Globus pallidus (tissue), 1 donor: ENCODE measurements around the gene EGFL7.
"Not testable (repeated sequence)": the region's sequence is repeated elsewhere in the genome, so short reads cannot be mapped to it uniquely, and the experiment has no call there.

Experiments used
- DNase-seq: peaks from one replicate; pipeline ENCODE4 v3.0.0-alpha.2; 2015; ENCODE audit warnings: low spot score

Gene EGFL7

GRCh38 chr9:136698635-136699246 lies 36.0 kb downstream of the EGFL7 start:
- DNase-seq: no peak

GRCh38 chr9:136700304-136700703 lies 37.6 kb downstream of the EGFL7 start:
- no peak for DNase-seq

- DNase-seq: no peak
These were observed 38.4 kb downstream of the EGFL7 start for GRCh38 chr9:136700959-136701667.

DNA sequence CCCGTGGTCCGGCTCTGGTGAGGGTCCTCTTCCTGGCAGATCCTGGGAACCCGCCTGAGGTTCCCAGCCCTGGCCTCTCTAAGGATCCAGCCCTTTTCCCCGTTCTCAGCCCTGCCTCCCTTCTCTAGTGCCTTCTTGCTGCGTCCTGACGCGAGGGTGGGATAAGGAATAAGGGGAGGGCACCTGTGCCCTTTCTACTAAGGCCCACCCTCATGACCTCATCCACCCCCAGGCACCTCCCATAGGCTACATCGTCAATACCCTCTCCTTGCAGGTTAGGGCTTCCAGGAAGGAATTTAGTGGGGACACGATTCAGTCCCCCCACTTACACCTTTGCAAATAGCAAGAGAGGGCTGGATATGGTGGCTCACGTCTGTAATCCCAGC lies 38.9 kb downstream of the EGFL7 start:
- no peak for DNase-seq

- DNase-seq: no peak
These were observed 40.7 kb downstream of the EGFL7 start for GRCh38 chr9:136703276-136703860.

GRCh38 chr9:136704741-136705140 lies 42.0 kb downstream of the EGFL7 start:
- not testable (repeated sequence) for DNase-seq

GRCh38 chr9:136705564-136705963 lies 42.8 kb downstream of the EGFL7 start:
- DNase-seq: no peak

DNA sequence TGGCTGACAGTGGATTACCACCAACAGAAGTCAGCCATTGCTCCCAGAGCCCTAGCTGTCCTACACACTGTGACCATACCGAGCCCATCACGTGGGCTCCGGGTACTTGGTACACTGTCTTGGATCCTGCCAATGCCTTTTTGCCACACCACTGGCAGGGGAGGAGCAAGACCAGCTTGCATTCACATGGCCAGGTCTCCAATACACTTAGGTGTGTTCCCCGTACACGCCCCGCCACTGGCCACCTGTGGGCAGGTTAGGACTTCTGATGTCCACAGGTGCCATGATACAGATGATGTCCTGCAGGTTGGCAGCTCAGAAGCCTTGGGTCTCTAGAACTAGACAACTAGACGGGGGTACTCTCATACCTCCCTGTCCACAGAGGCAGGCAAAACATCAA lies 44.3 kb downstream of the EGFL7 start:
- DNase-seq: no peak

DNA sequence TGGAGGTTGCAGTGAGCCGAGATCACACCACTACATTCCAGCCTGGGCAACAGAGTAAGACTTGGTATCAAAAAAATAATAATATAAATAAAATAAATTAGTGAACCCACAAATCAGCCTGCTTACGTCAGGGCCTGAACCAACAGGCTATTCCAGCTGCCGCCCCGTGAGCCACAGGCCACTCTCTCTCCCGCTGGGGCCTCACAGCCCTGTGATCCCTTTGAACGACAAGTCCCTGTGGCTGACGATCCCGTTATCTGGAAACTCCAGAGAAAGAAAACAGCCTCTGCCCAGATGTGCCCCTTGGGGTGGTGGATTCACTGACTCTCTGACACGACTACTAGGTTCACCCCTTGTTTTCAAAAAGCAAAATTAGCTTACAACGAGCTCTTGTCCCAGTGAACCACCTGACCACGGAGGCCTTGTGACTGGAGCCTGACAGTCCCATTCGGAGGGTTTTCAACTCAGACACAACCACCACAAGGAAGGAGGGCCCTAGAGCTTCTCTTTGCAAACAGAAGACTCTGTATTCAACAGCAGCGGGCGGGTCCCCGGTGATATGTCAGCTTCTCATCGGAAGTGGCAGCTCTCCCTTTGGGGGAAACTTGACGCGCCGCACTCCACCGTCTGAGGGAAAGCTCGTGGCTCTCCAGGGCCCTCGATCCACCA lies 45.3 kb downstream of the EGFL7 start:
- no peak for DNase-seq

GRCh38 chr9:136709454-136710109 lies 46.9 kb downstream of the EGFL7 start:
- no peak for DNase-seq

DNA sequence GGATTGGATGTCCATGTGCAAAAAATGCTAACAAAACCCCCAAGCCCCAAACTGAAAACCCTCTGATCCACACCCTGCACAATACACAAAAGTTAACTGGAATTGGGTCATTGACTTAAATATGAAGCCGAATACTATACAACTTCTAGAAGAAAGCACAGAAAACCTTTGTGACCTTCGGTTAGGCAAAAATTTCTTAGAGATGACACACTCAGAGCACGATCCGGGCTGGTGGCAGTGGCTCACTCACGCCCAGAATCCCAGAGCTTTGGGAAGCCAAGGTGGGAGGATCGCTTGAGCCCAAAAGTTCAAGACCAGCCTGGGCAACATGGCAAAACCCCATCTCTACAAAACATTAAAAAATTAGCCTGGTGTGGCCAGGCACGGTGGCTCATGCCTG lies 47.8 kb downstream of the EGFL7 start:
- no peak for DNase-seq

GRCh38 chr9:136711219-136711648 lies 48.5 kb downstream of the EGFL7 start:
- not testable (repeated sequence) for DNase-seq

DNA sequence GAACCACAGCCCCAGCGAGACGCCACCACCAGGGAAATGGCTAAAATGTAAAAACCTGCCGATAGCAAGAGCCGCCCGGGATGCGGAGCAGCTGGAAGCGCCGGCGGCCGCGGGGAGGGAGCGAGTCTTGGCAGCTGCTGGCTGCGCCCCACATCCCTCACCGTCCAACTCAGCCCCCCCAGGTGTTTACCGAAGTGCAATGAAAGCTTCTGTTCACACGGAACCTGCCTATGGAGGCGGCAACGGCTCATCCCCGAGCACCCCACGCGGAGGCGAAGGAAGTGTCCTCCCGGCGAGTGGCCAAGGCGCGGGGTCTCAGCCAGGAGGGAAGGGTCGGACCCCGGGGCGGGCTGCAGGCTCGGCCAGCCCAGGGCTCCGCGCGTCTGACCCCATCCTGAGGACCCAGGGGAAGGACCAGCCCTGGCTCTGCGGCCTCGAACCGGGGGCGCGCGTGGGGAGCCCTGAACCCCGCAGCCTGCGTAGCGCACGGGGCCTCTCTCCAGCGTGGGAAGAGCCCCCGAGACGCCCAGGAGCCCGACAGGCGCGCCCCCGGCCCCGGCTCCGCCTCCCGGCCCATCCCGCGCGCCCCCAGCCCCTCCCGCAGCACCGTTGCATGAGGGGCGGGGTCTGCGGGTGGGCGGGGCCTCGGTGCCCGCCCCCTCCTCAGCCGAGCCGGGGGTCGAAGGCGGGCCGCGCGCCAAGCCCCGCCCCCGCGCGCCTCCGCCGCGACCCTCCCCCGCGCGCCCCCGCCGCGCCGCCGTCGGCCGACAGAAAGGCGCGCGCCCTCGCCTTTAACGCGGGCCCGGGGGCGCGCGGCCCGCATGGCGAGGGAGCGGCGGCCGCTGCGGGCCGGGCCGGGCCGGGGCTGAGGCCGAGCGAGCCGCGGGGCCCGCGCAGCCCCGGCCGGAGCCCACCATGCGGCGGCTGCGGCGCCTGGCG lies 49.3 kb downstream of the EGFL7 start, which contains the start of gene DIPK1B:
Gene DIPK1B (plus strand): TSS at position 822 of the 939 bp plus-strand sequence. CDS start 94 bp downstream, at position 916.
- no peak for DNase-seq

DNA sequence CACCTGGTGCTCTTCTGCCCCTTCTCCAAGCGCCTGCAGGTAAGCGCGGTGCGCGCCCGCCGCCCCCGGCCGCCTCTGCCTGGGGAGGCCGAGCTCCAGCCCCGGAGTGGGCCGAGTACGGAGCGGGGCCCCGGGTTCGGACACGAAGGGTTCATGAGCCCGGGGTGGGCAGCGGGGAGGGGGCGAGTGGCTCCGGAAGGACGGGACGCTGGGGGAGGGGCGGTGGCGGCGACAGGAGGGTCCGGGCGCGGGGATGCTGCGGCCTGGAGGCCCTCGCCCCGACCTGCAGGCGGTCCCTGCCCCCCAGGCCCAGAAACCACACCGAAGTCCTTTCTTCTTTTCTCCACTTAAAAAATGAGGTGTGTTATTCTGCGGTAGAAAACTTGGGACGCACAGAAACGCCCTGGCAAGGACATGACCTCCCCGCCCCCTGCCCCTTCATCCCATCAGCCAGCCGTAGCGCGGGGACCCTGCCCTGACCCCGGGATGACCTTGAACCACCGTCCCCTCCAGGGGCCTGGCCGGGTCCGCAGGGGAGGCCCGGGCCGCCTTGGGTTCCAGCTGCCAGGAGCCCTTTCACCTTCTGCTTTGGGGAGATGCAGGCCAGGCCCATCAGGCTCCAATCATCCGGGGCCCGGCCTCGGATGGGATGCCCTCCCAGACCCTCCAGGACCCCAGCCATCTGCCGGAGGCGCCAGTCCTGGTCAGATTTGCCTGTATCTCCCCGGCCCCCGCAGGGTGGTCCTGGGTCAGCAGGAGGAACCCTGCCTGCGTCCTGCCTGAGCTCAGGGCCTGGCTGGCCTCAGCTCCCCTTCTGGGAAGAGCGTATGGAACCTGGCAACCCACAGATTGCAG lies 50.2 kb downstream of the EGFL7 start:
- DNase-seq: no peak

- no peak for DNase-seq
These were observed 50.8 kb downstream of the EGFL7 start for GRCh38 chr9:136713550-136713949.

DNA sequence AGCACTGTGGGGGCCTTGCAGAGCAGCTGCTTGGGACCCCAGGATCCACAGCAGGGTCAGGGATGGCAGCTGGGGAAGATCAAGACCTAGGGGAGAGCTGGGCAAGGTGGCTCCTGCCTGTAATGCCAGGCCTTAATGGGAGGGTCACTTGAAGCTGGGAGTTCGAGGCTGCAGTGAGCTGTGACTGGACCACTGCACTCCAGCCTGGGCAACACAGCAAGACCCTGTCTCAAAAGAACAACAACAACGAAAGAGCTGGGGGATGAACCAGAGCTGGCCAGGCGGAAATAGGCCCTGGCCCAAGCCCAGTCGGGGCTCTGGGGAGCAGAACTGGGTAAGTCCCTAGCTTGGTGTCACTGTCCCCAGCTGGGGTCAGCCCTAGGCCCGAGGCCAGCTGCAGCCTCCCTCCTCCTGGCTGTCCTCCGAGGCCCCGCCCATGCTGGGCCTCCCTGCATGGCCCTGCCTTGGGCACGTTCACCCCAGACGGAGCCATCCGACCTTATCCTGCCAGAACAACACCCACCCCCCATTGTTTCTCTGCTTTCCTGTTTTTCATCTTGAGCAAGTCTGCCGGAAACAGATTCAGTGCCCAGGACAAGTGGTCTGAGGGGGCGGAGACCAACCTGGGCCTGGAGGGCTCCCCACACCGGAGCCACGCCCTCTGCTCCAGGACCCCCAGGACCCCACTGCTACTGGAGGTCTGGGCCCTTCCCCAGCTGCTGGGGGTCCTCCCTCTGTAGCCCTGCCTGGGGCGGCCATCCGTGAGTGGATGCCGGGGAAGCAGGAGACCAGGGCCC lies 51.6 kb downstream of the EGFL7 start:
- DNase-seq: no peak

- no peak for DNase-seq
These were observed 52.2 kb downstream of the EGFL7 start for GRCh38 chr9:136714893-136715274.

DNA sequence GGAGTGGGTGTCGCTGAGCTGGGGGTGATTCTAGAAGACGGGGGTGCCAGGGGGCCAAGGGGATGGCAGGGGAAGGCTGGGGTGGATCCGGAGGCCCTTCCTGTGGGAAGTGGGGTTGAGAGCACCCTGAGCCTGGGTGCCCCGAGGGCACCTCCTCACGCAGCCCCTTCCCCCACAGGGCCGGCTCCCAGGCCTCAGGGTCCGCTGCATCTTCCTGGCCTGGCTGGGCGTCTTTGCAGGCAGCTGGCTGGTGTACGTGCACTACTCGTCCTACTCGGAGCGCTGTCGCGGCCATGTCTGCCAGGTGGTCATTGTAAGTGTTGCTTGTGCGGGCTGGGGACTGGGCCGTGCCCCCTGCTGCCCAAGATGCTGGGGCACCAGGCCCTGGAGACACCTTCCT lies 54.7 kb downstream of the EGFL7 start:
- no peak for DNase-seq
